Thoracic aorta (tissue), 2 donors: ENCODE measurements around the gene CARD6. TPM values are rescaled to one million over a fixed set of nuclear protein-coding genes. Genes with fewer than 3 reads are reported as not detected.
"Not testable (repeated sequence)": the region's sequence is repeated elsewhere in the genome, so short reads cannot be mapped to it uniquely, and the experiment has no call there.

Experiments
- ATAC-seq: fragments of 150-250 bp; one replicate; pipeline ENCODE4 v1.8.0; 2017; ENCODE audit warnings: low read depth; ENCODE audit not compliant: insufficient number of reproducible peaks, low FRiP score
- DNase-seq: peaks from one replicate; pipeline ENCODE4 v3.0.0-alpha.2; 2020; ENCODE audit warnings: low spot score
- H3K27ac ChIP-seq, 2 donors: fragments of 200-600 bp; sonication (generic); 1 replicate in 1 of 2; 2 replicates in 1 of 2; pipeline ENCODE4 v1.5.1; 2016; ENCODE audit warnings: mild to moderate bottlenecking in 2 of 2, moderate library complexity in 2 of 2
- H3K27me3 ChIP-seq: fragments of 200-600 bp; sonication (generic); replicated peaks from 2 replicates; pipeline ENCODE4 v1.6.0; 2016; ENCODE audit warnings: mild to moderate bottlenecking; ENCODE audit not compliant: insufficient read depth
- H3K36me3 ChIP-seq: fragments of 200-600 bp; sonication (generic); one replicate; pipeline ENCODE4 v1.5.1; 2016
- H3K4me1 ChIP-seq, 2 donors: fragments of 200-600 bp; sonication (generic); 1 replicate in 1 of 2; 2 replicates in 1 of 2; pipeline versions ENCODE4 v1.5.1 to v1.6.0; 2016; ENCODE audit warnings: low read depth in 2 of 2, mild to moderate bottlenecking in 1 of 2; ENCODE audit not compliant: control insufficient read depth in 1 of 2
- H3K4me3 ChIP-seq: fragments of 200-600 bp; sonication (generic); 2 replicates; pipeline ENCODE4 v1.5.1; 2016; ENCODE audit warnings: mild to moderate bottlenecking
- H3K9me3 ChIP-seq: fragments of 200-600 bp; sonication (generic); 2 replicates; pipeline ENCODE4 v1.5.1; 2016
- total RNA-seq, 2 donors: library from RNA; depleted of rRNA; stranded (reverse); fragments of >200 nt; gene quantifications; one replicate each; pipeline versions ENCODE4 v1.1.0 to v1.2.3, GENCODE V29; 2016
- TF ChIP-seq, protein P1 (sequence below): fragments of 200-600 bp; sonication (generic); IDR thresholded peaks from one replicate; pipeline ENCODE4 v1.5.1; 2019; ENCODE audit warnings: antibody characterized with exemption

Gene CARD6
- total RNA-seq, 2 donors from 2014 or later = 13.5 to 21.6 TPM

DNA sequence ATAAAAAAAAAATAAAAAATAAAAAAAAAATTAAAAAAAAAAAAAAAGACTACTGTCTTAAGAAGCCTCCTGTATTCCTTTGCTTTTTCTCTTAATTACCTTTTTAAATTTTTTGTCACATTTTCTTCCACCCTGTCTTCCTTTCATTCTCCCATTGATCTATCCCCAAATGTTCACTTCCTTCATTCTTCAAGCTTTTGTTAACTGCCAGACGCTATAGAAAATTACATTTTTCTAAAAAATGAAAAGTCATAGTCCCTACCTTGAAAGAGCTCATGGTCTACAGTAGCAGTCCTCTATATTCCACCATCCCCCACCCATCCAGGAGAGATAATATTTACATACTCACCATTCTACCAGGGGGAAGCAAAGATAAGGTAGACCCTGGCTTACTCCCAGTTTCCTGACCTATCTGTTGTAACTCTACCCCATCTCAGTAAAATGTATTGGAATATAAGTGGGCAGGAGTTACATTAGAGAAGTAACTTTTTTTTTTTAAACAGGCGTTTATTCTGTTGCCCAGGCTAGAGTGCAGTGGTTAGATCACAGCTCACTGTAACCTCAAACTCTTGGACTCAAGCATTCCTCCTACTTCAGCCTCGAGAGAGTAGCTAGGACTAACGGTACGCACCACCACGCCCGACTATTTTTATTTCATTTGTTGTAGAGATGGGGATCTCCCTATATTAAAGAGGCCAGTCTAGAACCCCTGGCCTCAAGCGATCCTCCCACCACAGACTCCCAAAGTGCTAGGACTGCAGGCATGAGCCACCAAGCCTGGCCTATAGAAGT, 39.2 kb upstream of the CARD6 start:
- Histone ChIP-seq H3K4me1 (peaks cover 12 to 14% of the 10 kb centered on the region in 2 donors), H3K4me3 (no peak overlapping the region), H3K27me3 (no peaks in the 10 kb centered on the region), H3K9me3 (no peaks in the 10 kb centered on the region), H3K27ac (no peak overlapping the region), H3K36me3 (no peaks in the 10 kb centered on the region)
- no peak for ATAC-seq
- no peak for DNase-seq
- TF ChIP-seq, protein P1, sequence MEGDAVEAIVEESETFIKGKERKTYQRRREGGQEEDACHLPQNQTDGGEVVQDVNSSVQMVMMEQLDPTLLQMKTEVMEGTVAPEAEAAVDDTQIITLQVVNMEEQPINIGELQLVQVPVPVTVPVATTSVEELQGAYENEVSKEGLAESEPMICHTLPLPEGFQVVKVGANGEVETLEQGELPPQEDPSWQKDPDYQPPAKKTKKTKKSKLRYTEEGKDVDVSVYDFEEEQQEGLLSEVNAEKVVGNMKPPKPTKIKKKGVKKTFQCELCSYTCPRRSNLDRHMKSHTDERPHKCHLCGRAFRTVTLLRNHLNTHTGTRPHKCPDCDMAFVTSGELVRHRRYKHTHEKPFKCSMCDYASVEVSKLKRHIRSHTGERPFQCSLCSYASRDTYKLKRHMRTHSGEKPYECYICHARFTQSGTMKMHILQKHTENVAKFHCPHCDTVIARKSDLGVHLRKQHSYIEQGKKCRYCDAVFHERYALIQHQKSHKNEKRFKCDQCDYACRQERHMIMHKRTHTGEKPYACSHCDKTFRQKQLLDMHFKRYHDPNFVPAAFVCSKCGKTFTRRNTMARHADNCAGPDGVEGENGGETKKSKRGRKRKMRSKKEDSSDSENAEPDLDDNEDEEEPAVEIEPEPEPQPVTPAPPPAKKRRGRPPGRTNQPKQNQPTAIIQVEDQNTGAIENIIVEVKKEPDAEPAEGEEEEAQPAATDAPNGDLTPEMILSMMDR = no peak

DNA sequence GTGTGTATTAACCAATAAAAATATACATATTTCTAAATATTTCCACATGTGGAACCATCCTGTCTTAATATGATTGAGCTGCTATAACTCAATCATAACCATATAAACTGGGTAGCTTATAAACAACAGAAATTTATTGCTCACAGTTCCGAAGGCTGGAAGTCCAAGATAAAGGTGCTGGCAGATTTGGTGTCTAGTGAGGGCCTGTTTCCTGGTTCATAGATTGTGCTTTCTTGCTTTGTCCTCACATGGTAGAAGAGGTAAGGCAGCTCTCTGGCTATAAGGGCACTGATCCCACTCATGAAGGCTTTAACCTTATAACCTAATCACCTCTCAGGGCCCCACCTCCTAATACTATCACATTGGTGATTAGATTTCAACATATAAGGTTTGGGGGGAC, 29.0 kb upstream of the CARD6 start:
- no peaks in the 10 kb centered on the region for H3K36me3 ChIP-seq
- TF ChIP-seq, protein P1 = no peak
- H3K27me3 ChIP-seq = no peaks in the 10 kb centered on the region
- no peak overlapping the region for H3K27ac ChIP-seq
- DNase-seq (no peak), ATAC-seq (no peak)
- H3K4me3 ChIP-seq = no peak overlapping the region
- no peaks in the 10 kb centered on the region for H3K9me3 ChIP-seq
- H3K4me1 ChIP-seq = no peaks in the 10 kb centered on the region

DNA sequence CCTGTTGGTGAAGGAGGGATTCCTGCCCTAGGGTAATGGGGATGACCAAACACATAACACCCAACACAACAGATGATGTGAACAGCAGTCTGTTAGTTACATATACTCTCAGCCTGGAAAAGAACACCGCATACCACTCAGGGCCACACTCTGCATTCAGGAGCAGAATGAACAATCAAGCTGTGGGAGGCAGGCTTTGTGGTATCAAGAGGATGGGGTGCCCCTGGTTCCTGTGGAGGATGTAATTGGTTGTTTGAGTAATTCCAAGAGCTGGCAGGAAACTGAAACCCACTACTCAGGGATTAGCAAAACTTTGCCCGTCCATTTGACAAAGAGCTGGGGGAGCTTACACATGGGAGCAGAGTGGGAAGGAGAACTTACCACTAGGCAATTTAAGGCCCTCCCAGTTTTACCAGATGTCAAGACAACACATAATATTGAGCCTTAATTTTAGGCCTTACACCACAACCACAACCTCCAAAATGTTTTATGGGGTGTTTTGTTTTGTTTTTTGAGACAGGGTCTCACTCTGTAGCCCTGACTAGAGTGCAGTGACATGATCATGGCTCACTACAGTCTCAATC, 27.4 kb upstream of the CARD6 start:
- H3K27ac ChIP-seq = no peak overlapping the region
- TF ChIP-seq, protein P1 = no peak
- H3K9me3 ChIP-seq = no peaks in the 10 kb centered on the region
- no peak overlapping the region for H3K4me3 ChIP-seq
- ATAC-seq (no peak), DNase-seq (no peak)
- H3K4me1 ChIP-seq = no peaks in the 10 kb centered on the region
- H3K27me3 ChIP-seq = no peaks in the 10 kb centered on the region
- no peaks in the 10 kb centered on the region for H3K36me3 ChIP-seq

DNA sequence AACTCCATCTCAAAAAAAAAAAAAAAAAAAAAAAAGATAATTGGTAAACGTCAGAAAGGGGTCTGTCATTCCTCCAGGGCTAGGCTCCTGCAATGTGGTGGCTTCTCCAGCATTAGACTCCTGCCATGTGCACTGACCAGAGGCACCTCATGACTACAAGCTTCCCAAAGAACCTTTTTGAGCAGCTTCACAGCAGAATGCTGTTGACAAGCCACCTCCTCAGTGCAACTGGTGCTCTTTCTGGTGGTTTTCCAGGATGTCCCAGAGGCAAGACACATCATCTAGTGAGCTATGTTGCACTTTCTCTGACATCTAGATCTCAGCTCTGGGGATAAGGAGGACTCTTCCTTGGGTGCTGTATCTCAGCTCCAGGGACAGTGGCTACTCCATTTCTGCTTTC, 17.7 kb upstream of the CARD6 start:
- H3K4me3 ChIP-seq = no peak overlapping the region
- H3K4me1 ChIP-seq = no peaks in the 10 kb centered on the region
- H3K36me3 ChIP-seq = peaks cover 6% of the 10 kb centered on the region
- ATAC-seq (no peak), DNase-seq (no peak)
- TF ChIP-seq, protein P1 = no peak
- no peaks in the 10 kb centered on the region for H3K9me3 ChIP-seq
- no peaks in the 10 kb centered on the region for H3K27me3 ChIP-seq
- H3K27ac ChIP-seq = no peak overlapping the region

DNA sequence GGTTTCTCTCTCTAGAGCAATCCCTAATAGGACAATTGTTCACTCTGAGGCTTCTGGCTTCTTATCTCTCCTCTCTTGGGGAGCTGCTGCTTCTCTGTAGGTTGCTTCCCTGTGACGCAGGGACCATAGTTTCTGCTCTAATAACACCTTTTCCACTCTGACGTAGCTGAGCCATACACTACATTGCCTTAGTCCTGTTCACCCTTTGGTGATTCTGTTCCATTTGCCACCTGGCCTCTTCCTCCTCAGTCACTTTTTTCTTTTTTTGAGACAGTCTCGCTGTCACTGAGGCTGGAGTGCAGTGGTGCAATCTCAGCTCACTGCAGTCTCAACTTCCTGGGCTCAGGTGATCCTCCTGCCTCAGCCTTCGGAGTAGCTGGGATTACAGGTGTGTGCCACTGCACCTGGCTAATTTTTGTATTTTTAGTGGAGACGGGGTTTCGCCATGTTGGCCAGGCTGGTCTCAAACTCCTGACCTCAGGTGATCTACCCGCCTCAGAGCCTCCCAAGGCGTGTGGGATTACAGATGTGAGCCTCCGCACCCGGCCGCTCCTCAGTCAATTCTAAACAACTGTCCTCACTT, 15.6 kb upstream of the CARD6 start:
- H3K36me3 ChIP-seq = peaks cover 16% of the 10 kb centered on the region
- not testable (repeated sequence) for H3K9me3 ChIP-seq, H3K4me1 ChIP-seq, ATAC-seq, H3K4me3 ChIP-seq, DNase-seq, H3K27me3 ChIP-seq, H3K27ac ChIP-seq
